NCI-H1105 (cell line): ENCODE results near the gene EPAS1.

Experiments used
- DNase-seq: peaks from one replicate; lab custom pipeline; 2025; lab: John Stamatoyannopoulos, UW

EPAS1 gene

GRCh38 chr2:46273919-46274318 is 23.3 kb upstream of the EPAS1 start:
- DNase-seq, result no peak

- DNase-seq, result no peak
Observed at GRCh38 chr2:46274586-46274985, 22.6 kb upstream of the EPAS1 start.

GRCh38 chr2:46275995-46276394 is 21.2 kb upstream of the EPAS1 start:
- no peak for DNase-seq

DNA sequence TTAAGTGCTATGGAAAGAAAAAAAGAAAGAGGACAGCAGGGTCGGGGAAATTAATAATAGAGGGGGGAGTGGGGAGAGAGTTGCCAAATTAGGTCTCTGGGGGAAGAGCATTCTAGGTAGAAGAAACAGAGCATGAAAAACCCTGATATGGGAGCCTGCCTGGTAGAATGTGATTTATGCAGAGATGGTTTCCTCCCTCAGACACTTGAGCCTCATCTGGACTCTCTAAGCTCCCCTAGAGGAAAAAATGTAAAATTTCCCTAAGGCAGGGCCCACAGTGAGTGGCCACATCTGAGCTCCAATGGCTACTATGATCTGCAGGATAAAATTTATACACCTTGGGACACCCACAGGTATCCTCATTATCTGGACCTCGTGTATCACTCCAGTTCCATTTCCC is 20.6 kb upstream of the EPAS1 start:
- DNase-seq, result no peak

DNA sequence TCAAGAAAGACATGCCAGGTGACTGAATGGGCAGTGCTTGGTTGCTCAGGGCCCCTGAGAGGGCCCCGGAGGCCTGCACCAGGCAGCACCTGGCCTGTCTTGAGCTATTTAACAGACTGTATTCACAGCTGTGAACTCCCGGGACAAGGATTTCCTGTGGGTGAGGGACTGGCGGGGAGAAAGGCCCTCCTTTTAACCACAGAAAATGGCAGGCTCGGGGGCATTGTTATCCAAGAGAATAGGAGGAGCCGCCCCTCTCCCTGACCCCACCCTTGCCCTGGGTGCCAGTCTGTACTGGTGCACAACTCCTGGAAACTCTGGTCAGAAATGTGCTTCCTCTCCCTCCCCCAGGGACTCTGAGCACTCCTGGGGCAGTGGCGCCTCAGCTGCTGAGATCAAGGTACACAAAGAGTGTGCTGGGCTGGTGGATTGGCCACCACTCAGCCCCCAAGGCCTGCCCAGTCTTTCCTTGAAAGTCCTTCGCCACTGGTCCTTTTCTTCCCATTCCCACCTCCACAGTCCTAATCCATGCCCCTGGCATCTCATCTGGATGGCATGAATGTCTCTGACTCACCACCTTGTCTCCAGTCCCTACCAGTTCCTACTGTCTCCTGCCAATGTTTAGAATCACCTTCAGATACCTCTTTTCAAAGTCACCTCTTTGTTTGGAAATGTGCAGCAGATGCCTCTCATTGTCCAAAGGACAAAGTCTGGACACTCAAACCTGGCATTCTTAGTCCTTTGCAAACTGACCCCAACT is 19.6 kb upstream of the EPAS1 start:
- DNase-seq, result no peak

GRCh38 chr2:46278952-46279351 is 18.3 kb upstream of the EPAS1 start:
- DNase-seq, result no peak

DNA sequence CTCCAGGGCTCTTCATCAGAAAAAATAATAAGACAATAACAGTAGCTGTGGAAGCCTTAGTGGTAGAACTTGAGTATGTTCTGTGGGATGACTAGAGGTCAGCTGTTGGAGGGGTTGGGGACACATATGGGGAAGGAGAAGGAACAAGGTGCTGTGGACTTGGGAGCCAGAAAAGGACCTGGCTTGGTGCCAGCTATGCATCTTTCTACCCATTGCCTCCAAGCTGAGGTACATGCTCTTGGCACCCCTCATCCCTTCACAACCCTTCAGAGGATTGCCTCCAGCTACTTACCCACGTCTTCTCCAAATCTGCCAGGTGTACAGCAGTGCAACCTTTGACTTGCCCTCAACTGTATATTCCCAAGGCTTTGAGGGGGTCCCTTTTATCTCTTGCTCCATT is 15.3 kb upstream of the EPAS1 start:
- DNase-seq, result no peak

DNA sequence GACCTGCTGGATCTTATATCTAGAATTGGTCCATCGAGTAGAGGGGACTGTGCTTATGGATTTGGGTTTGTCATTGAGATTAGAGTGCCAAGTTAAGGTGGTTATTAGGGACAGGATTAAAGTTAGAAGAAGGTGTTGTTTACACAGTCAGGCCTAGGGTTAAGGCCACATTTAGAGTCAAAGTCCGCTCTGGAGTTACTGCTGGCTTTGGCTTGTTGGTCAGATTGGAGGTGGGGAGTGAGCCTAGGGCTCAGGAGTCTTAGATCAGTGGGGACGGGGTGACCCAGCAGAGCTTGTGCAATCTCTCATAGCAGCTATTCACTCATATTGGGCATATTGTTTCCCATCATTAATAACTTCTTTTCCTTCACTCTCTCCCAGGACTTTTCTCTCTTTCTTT is 13.5 kb upstream of the EPAS1 start:
- no peak for DNase-seq

DNA sequence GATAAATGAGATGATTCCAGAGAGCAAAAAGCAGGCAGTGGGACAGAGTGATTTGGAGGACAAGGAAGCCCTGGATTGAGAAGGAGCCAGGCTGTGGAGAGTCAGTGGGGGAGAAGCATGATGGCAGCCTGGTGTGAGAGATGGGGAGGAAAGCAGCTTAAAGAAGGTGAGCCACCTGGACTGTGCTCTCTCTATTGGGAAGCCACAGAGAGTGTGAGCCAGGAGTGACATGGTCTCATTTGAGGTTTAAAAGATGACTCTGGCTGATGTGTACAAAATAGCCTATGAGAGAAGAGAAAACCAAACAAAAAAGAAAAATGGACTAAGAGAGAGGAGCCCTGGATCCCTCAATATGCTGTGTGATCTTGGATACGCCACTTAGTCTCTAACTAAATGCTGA is 12.9 kb upstream of the EPAS1 start:
- no peak for DNase-seq

- no peak for DNase-seq
Observed at GRCh38 chr2:46284796-46285195, 12.4 kb upstream of the EPAS1 start.

DNA sequence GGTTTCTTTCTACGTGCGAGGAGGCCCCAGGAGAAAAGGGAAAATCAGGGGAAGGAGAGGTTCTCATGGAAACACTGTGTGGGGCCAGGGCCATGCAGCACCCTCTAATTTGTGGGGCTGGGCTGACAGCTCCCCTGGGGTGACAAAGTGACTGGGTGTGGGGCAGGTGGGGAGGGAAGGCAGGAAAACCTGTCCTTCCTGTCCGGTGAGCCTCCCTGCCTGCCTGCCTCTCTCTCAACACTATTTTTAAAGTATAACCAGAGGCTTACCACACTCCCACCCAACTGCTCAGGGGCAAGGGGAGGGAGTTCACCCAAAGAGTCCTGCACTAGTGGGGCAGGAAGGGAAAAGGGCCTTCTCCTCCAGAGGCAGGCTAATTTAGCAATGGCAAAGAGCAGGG is 10.5 kb upstream of the EPAS1 start:
- DNase-seq, result no peak

DNA sequence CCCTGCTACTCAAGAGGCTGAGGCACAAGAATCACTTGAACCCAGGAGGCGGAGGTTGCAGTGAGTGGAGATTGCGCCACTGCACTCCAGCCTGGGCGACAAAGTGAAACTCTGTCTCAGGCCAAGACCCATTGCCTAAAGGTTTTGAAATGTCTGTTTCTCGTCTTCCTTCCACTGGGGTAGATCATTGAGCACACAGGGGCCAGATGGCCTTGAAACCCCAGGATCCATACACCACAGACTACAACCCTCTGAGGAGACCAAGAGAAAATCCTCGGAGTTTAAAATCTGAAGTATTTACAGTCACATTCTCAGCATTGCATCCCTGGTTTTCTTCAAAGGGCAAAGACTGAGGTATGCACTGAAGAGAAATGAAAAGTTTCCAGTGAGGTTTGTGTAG is 7.1 kb upstream of the EPAS1 start:
- no peak for DNase-seq

DNA sequence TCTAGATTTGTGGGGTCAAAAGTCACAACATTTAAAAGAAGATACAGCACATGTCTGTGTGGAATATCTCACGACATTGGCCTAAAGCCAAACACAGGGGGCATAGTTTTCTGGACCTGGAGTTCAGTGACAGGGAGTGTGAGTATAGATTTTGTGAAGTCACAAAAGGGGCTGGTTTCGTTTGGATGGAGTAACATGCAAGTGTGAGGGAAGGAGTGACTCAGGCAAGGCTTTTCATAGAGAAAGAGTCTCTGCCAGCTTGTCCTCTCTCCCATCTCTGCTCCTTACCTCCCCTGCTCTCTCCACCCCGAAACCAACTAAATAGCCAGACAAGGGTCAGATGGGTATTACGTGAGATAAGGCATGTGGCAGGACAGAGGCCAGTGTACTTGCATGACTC is 3.7 kb upstream of the EPAS1 start:
- DNase-seq, result no peak

- DNase-seq, result no peak
Observed at GRCh38 chr2:46294176-46294836, 2.9 kb upstream of the EPAS1 start.

DNA sequence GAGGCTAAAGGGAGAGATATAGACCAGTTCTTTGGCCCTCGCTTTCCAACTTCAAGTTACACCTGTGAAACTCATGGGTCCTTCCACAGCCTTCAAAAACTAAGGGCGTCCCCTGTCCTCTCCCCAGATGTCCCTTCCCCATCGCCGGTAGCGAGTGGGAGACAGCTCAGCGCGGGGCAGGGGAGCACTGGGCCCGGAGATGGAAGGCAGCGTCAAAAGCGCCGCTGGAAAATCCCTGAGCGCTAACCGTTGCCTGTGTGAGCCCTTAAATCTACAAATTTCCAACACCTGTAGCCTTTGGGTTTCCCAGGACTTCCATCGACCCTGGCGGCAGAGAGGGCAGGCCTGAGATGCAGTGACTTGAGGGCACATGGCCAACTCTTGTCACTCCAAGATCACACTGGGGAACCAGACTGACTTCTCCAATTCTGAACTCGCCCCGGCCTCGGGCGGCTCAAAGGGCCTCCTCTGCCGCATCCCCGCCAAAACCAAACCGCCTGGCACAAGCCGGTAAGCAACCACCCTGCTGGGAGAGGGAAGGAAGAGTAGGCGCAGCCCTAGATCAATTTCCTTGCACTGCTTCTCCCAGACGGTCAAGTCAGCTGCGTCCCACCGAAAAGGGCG is 879 bp upstream of the EPAS1 start:
- no peak for DNase-seq

- DNase-seq, result peak; percentile 24
Observed at GRCh38 chr2:46297546-46298271, 502 bp downstream of the EPAS1 start.

DNA sequence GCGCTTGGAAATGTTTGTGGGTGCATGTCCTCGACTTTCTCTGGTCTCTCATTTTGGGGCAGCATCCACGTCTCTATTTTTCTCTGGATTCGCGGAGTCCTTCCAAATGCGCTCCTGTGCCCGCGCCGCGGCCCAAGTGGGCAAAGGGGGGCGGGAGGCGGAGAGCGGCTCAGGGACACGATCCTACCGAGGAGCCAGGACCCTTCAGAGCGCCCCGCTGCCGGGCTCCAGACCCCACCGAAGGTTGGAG is 990 bp downstream of the EPAS1 start:
- no peak for DNase-seq

GRCh38 chr2:46298522-46299353 is 1.5 kb downstream of the EPAS1 start:
- no peak for DNase-seq

DNA sequence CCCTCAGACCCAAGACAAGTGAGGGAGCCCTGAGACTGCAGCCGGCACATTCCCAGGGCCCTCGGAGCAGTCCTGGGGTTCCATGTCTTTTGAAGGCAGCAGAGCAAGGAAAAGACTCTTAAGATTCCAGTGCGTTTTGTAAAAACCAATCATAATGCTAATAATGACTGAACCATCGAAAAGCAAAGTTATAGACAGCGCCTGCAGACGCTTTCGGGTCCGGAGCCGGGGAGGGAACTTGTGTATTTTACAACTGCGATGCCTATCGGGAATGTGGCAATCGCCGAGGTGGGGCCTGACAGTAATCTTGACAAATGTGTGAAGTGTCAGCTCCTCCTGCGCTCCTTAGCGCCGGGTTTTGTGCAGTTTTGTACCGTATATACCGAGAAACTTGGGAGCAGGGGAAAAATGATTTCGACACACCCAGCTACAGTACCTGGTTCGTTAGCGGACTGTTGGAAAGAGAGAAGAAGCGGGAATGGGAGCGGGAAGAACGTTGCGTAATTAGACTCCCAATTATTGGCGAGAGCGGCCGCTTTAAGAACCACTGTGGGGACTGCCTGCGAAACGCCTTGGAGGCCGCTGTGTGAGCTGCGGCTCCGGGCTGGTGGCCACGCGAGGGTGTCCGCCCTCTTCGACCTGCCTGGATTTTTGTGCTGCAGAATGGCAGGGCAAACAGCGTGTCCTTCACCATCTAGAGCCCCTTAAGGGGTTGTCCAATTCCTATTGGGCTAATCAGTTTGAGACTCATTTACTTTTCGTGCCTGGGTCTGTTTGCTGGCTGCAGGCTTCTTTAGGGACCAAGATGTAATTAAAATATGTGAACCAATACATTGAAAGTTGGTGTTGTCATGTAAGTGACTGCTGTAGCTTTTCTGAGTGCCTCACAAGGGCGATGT is 2.4 kb downstream of the EPAS1 start:
- no peak for DNase-seq

DNA sequence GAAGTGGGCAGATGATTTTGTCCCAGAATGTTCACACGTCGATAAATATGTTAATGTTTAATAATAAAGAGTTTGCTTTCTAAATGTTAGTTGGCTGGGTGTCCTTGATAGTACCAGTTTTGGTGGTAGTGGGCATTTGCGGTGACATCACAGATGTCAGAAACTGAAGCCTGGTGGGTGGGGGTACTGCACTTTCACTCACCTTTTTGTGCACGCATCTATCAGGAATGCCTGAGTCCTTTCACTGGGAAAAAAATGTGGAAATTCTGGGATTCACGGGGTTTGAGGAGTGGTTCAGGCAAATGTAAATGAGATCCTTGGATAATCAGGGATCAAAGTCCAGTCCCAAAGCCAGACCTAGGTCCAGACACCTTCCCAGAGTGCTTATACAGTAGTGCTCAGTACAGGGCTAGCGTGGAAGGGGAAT is 3.2 kb downstream of the EPAS1 start:
- no peak for DNase-seq
